NCI-H345 treated with DMSO at 0.1 percent for 48 hours (cell line): ENCODE results near the gene SYT15B.
"Not testable (repeated sequence)": the region's sequence is repeated elsewhere in the genome, so short reads cannot be mapped to it uniquely, and the experiment has no call there.

Source experiments
- DNase-seq: peaks from one replicate; lab custom pipeline; 2025; ENCODE audit not compliant: unreplicated experiment; lab: John Stamatoyannopoulos, UW

Gene SYT15B

DNA sequence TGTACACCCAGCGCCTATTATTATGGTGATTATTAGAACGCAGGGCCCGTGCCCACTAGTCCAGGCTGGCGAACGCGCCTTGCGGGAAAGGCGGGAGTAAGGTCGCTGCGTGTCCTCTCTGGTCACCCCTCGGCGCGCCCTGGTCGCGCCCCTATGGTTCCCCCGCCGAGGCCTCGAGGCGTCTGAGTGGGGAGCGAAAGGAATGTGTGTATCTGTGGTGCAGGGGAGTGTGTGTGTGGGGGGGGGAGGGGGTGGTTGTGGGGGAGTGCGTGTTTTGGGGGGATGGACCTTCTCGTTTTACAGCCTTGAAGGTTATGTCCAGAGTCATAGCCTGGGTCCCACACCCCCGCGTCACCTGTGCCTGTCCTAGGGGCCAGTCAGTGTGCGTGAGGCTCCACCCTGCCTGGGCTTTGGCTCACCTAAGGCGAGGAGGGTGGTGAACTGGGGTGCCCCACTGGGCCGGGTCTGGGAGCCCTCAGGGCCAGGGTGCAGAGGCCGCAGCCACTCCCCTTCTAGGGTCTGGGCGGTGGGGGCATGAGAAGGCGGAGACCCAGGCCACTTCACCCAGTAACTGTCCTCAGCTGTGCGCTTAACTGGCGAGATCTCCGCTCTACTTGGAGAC, at the start of gene SYT15B:
TSS of gene SYT15B (minus strand) at position 39 of the 622 bp plus-strand sequence. CDS start 952 bp downstream, outside the sequence.
- not testable (repeated sequence) for DNase-seq

DNA sequence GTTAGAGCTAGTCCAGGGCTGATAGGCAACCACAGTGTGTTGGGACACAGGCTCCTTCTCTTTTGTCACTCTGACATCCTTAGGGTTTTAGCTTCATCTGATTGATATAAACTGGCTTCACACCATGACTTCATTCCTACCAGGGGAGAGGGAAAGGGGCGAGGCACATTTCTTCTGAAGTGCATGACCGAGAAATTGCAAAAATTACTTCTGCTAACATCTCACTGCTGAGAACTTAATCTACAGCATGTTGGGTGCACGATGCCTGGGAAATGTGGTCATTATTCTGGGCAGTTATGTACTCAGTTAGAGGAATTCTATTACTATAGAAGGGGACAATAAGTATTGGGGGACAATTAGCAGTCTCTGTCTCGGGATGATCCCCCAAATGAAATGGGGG, 16.2 kb upstream of the SYT15B start:
- DNase-seq = not testable (repeated sequence)

DNA sequence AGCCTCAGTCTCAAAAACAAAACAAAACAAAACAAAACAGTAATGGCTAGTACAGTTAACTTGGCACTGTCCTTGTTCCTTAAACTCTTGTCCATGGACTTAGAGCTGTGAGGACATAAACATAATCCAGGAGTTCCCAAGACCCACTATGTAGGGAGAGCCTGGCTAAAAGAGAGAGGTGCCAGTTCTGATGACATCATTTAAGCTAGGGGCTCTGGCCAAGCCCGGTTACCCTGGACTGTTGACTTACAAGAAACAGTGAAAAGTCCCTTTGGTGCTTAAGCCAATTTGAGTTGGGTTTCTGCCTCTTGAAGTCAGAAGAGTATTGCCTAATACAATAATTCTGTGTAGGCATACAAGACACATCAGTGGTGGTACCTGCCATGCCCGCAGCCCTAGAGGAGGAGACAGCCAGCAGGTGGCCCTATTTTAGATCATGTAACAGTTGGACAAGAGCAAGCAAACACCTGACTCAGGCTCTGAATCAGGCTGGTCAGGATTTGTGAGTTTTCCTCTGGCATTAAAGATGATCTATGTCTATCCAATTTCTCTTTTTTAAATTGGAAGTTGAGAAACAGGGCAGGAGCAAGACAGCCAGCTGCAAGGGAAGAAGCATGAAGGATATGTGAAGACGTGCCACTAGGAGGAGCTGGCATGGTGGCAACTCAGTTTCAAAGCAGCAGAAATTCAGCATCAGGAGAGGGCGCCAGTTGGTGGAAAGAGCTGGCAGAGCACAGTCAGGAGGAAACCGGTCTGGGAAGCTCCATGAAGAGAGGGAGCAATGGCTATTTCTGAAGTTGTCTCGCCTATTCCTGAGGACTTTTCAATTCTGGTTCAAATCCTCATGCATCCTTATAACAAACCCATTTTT, 12.2 kb upstream of the SYT15B start:
- DNase-seq = not testable (repeated sequence)

DNA sequence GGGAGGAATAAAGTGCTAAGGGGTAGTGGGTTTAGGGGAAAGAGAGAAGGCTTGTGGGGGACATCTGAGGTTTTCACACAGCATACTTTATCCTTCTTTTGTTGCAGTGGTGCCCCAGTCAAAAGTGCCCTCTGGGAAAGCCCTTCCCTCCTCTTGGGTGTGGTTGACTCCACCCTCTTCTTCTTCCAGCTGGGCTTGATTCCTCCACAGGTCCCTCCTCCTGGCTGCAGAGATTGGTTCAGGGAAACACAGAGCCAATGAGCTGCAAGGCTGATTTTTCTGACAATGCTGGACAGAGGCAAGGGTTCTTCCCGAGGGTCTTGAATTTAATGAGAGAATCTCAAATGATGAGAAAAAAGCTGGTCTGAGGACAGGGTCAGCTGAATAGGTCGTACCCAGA, 7.4 kb upstream of the SYT15B start:
- not testable (repeated sequence) for DNase-seq

DNA sequence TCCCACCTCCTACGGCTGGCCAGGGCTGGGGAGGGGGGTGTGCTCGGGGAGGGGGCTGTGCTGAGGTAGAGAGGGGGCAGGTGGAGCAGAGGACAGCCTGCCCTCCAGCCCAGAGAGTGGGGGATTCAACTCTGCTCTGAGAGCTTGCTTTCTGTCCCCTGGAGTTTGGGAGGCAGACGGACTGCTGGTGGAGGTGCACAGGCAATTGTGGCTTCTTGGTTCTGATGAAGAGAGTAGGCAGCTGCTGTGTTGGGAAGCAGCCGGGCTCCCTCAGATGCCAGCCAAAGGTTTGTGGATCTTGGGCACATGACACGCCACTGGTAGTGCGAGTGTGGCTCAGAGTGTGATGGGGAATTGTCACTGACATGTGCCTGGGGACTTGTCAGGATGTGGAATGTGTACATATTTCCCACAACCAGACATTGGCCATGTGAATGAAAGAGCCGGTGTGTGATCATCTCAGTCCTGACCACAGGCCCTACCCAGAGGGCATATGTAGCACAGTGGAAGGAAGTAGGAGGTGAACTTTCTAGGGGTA, 5.3 kb upstream of the SYT15B start:
- not testable (repeated sequence) for DNase-seq

DNA sequence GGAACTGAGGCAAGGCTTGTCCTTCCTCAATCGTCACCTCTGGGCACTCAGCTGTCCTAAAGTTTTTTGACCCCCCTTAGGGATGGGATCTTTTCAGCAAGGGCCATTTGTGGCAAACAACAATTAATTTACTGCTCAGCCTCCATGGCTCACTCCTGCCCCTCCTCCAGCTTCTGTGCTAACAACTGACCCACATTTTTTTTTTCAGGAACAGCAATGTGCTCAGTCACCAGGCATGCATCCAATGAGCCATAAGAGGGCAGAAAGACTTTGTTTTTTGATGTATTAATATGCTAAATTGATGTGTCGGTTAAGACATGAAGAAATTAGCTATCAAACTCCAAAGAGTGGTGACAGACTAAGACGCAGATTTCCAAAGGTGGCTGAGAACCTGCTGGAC, 4.7 kb upstream of the SYT15B start:
- not testable (repeated sequence) for DNase-seq

DNA sequence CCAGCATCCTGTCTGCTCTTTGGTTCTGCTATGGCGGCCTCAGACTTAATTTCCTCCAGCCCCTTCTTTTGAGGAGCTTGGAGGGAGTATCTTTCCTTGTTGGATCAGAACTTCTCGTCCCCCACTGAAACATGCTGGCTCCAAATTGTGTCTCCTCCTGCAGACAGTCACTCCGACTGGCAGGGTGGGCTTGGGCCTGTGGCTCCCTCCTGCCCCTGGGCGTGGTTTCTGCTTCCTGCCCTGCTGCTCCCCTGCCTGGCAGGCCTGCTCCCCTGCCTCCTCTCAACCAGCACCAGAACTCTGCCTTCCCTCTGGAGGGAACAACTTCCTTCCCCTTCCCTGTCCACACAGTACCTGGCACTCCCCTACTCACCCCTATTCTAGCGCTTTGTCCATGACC, 3.8 kb upstream of the SYT15B start:
- DNase-seq = not testable (repeated sequence)

DNA sequence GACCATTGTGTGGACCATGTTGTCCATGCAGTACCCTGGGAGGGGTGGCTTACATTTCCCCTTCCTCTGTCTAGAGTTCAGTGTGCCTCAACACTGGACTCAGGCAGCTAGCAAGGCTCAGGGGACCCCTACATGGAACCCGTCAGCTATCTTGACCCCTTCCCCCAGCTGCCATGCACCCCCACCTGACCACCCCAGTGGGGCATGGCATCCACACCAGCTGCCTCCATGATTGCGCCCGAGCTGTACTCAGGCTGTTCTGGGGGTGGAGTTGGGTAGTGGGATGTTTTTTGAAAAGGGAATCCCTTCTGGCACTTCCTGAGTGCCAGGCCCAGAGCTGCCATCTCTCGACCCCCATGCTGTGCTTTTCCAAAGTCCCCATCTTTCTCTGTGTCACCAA, 1.8 kb upstream of the SYT15B start:
- DNase-seq = not testable (repeated sequence)

DNA sequence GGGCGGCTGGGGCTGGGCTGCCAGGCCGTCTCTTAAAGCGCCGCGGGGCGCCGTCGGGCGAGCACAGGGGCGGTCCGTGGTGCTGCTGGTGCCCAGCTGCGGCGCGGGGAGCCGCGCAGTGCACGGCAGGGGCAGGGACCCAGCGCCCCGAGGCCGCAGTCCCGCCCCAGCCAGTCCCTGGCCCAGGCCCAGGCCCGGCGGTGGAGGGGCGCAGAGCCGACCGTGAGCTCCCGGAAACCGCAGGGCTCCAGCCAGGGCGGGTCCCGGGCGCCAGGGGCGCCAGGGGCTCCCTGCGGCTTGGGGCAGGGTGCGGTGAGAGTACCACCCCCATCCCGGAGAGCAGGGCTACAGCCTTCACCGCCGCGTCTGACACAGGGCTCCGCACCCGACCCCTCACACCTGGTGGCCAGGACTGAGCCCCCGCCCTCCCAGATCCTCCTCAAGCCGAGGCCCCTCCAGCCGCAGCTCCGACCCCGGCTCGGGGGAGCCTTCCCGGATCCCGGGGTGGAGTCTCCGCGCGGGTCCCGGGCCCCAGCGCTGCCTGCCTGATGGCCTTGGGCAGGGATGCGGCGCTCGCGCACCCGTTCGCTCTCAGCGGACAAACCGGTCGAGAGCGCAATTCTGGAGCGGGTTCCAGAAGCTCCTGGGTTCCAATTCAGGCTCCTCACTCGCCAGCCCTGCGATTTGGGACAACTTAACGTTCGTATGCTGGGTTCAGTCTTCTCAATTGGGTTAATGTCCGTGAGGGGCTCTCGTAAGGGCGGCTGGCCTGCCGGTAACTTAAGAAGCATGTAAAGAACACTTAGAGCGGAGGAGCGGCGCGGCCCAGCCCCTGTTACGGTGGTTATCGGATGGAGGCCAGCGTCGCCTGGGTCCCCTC, 478 bp downstream of the SYT15B start:
- not testable (repeated sequence) for DNase-seq

DNA sequence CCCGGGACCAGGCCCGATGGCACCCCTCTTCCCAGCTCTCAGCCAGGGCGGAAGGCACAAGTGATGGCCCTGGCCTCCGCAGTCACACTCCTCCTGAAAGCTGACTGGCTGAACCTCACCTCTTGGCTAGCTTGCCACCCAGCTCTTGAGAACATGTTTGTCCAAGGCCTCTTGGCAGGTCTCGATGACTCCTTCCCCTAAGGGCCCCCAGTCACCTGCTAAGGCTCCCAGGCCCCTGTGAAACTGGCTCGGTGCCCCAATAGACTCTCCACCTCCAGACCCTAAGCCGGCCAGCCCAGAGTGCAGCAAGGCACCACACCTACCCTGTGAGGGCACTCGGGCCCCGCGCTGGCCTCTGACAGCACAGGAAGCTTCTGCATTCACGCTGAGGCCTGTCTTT, 4.5 kb downstream of the SYT15B start:
- DNase-seq = not testable (repeated sequence)

DNA sequence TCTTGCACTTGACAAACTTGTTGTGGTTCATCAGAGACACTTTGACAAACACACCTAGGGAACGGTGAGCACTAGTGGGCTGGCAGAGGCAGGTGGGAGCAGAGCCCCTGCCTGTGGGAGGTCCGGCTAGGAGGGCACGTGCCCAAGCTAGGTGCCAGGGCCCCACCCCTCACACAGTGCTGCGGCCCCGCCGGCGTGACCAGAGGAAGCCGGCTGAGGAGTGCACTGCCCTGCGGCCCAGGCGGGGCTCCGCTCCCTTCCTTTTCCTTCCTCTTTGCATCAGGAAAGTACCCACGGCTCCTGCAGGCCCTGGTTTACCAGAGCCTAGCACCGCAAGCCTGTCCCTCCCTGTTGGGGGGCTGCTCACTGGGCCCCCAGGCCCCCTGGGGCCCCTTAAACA, 7.2 kb downstream of the SYT15B start:
- DNase-seq = not testable (repeated sequence)

DNA sequence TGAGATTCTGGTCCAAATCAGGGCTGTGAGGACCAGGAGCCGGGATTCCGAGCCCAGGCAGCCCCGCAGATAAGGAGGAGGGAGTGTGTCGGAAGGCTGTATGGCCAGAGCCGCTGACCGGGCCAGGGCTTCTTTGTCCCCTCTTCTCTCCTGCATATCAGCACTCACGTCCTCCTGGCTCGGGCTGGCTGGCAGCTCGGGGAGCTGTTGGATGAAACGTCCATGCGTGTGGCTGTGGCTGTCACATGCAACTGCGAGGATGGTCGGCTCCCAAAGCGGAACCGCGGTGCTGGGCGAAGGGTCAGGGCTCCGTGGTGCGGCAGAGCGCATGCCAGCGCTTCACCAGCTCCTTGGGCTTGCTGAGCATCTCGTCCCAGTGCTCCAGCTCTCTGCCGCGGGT, 9.5 kb downstream of the SYT15B start:
- not testable (repeated sequence) for DNase-seq

DNA sequence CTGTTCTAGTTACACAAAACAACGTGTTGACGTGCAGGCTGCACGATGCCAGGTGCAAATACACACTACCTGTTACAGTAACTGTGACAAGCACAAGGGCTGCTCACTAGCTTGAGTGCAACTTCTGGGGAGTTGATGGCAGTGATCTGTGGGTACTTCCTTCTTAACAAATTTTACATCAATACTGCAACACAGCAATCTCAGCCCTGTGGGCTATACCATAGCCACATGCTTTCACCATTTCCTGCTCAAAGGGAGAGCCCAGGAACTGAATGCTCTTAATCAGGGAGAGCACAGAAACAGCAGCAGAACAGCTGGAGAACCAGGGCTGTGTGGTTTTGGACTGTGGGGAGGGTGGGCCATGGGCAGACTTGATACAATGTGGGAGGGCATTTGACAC, 10.2 kb downstream of the SYT15B start:
- not testable (repeated sequence) for DNase-seq

DNA sequence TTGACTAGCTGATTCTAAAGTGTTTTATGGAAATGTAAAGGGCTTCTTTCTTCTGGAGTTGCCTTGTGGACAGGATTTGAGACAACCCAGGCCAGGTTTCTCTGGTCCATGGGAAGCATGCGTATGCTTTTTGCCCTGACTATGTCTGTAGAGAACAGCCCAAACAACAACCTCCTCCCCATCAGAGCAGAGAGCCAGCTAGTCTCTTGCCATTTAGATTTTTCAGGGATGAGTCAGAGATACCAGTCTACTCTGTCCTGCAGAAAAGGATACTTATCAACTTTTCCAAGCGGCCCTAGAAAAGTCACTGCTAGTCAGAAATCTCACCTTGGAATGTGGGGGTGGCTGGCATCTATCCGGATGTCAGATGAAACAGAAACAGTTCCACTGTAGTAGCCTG, 11.6 kb downstream of the SYT15B start:
- DNase-seq = not testable (repeated sequence)

DNA sequence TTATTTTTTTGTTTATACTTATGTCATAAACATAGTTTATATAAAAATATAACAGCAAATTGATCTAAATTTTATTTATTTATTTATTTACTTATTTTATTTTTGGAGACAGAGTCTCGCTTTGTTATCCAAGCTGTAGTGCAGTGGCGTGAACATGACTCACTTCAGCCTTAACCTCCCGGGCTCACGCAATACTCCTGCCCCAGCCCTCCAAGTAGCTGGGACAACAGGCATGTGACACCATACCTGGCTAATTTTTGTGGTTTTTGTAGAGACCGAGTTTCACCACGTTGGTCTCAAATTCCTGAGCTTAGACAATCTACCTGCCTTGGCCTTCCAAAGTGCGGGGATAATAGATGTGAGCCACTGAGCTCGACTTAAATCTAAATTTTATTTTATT, 13.0 kb downstream of the SYT15B start:
- not testable (repeated sequence) for DNase-seq

DNA sequence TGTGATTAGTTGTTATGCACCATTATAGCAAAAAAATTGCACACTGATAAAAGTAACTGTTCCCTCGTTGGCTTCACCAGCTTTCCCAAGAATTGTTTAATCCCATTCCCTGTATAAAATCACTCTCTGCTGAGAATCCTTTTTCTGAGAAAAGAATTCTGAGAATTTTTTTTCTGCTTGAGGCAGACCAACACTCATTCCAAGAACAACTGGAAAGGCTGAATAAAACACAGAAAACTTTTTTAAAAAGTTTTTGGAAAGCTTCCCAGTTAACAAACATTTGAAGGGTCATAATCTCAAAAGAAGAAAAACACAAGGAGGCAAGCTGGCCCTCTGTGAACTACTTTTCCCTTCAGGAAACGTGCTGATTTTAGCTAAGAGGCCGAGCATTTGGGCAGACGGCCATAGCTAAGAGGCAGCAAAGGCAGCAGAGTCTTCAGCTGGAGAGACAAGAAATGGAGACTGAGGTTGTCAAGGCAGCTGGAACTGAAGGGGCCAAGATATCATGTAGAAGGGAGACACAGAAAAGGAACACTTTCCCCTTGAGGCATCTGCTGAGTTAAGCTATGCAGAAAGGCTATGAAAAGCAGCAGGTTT, 16.5 kb downstream of the SYT15B start:
- not testable (repeated sequence) for DNase-seq

DNA sequence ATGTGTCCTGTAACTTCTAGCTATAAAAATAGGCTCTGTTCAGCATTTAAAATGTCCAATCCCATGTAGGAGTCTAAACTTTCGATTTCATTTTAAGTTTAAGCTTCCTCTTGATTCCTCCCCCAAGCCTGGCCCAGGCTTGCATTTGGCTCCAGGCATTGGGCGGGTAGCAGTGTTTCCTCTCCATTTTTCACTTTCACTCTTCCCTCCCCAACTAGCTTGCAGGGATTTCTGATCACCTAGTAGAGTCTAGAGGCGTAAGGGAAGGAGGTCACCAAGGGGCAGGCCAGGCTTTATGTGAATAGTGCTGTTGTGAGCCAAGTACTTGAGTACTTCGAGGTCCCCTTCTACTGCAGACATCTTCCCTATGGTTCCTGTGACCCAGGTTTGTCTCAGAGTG, 18.5 kb downstream of the SYT15B start:
- DNase-seq = not testable (repeated sequence)

DNA sequence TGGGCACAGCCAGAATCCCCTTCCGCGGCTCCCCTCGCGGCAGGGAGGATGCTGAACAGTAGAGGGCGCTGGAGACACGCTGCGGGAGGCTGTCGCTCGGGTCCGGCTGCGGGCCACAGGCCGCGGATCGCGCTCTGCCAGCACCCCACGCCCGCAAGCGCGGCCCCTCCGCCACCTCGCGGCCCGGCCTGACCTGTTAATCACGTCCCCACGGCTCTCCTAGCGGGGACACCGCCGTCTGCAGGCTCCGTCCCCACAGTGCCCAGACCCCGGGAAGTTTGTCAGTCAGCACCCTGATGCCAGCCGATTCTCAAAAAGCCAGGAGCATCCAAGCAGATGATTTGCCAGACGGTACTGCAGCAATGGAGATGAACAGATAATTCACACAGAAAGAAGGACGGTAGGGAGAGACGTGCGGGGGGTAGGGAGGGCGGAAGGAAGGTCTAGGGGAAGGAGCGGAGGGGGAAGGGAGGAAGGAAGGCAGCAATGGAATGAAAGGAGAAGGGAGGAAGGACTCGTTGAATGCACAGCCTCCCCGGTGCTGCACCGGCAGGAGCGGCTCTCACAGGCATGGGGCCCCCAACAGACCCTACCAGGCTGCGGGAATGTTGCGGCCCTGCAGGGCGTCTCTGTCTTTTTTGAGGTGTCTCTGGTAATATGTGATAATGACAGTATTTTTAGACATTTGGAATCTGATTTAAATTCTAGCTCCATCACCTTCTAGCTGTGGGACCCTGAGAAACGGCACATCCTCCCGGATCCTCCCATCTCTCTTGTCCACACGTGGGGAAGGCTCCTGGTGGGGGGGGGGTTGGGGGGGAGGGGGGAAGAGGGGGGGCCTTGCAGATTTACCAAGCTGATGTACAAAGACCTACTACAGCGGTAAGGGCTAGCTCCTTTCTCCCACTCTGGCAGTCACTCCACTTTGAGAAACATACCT, 19.5 kb downstream of the SYT15B start:
- DNase-seq = not testable (repeated sequence)

DNA sequence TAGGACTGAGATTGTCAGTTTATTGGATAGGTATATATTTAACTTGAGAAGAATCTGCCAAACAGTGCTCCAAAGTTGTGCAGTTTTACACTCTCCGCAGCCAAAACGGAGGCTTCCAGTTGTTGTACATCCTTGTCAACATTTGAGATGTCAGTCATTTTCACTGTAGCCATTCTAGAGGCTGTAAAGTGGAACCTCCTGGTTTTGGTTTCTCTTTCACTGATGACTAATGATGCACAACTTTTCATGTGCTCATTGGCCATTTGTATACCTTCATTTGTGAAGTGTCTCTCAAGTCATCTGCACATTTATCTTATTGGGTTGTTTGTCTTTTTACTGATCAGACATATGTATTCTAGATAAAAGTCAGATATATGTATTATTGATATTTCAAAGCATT, 22.5 kb downstream of the SYT15B start:
- DNase-seq = not testable (repeated sequence)
